BLaER1 treated with 17β-estradiol and CSF1 and Interleukin-3, amounts not matched to agents 10 nM and 100 nM (cell line): ENCODE measurements around the gene CXCL10.
A peak's percentile ranks its signal among the peaks of the same experiment; 100 is the strongest.

Experiments
- H3K27ac ChIP-seq, 11 experiments: shearing (Covaris generic); formaldehyde crosslinking; 2 replicates each; pipeline ENCODE4 v1.8.1; 2022
- H3K27me3 ChIP-seq, 11 experiments: shearing (Covaris generic); formaldehyde crosslinking; 2 replicates each; pipeline ENCODE4 v1.8.1; 2022
- H3K36me3 ChIP-seq, 11 experiments: shearing (Covaris generic); formaldehyde crosslinking; 2 replicates each; pipeline ENCODE4 v1.8.1; 2022
- H3K4me1 ChIP-seq, 10 experiments: shearing (Covaris generic); formaldehyde crosslinking; 2 replicates each; pipeline ENCODE4 v1.8.1; 2022
- H3K4me2 ChIP-seq, 11 experiments: shearing (Covaris generic); formaldehyde crosslinking; 2 replicates each; pipeline ENCODE4 v1.8.1; 2022
- H3K4me3 ChIP-seq, 10 experiments: shearing (Covaris generic); formaldehyde crosslinking; 2 replicates each; pipeline ENCODE4 v1.8.1; 2022
- H3K9ac ChIP-seq, 11 experiments: shearing (Covaris generic); formaldehyde crosslinking; 2 replicates each; pipeline ENCODE4 v1.8.1; 2022
- H3K9me3 ChIP-seq, 11 experiments: shearing (Covaris generic); formaldehyde crosslinking; replicated peaks in 1 of 11; 2 replicates each; pipeline ENCODE4 v1.8.1; 2022
- H4K20me1 ChIP-seq, 11 experiments: shearing (Covaris generic); formaldehyde crosslinking; 2 replicates each; pipeline ENCODE4 v1.8.1; 2022
- Cebpa-rat ChIP-seq, 11 experiments: shearing (Covaris generic); IDR thresholded peaks; 2 replicates each; pipeline ENCODE4 v1.8.1; 2022

The CXCL10 gene

DNA sequence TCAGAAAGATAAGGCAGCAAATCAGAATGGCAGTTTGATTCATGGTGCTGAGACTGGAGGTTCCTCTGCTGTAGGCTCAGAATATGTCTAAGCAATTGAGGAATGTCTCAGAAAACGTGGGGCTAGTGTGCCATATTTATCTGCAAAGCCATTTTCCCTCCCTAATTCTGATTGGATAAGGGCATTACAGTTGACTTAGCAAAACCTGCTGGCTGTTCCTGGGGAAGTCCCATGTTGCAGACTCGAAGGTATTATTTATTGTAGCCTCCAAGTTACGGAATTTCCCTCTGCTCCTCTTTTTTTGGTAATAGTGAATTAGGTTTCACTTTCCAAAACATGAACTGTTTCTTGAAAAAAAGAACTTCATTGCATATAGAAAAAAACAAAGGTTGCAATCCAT, at the start of gene CXCL10:
Gene CXCL10, minus strand, starts transcription at position 109 of the 400 bp plus-strand sequence. Its CDS starts 66 bp downstream, at position 43.
- Histone ChIP-seq H3K27ac (no peak within 1 kb of the TSS), H3K4me3 (no peak within 1 kb of the TSS), H3K4me1 (peaks cover 2 to 48% (median 6%) of the 10 kb centered on the region in 10 experiments; a peak in 19 of 20 replicates), H3K4me2 (peak within 1 kb of the TSS in 7 of 11 experiments; percentile 11 to 79 (median 43); a peak in 10 of 22 replicates), H3K27me3 (no peaks in the 10 kb centered on the region), H3K36me3 (no peaks in the 10 kb centered on the region), H3K9ac (no peak within 1 kb of the TSS), H3K9me3 (no peaks in the 10 kb centered on the region), H4K20me1 (no peaks in the 10 kb centered on the region)
- no peak for TF ChIP-seq Cebpa-rat (IDR thresholded peaks at IDR 0.05)

DNA sequence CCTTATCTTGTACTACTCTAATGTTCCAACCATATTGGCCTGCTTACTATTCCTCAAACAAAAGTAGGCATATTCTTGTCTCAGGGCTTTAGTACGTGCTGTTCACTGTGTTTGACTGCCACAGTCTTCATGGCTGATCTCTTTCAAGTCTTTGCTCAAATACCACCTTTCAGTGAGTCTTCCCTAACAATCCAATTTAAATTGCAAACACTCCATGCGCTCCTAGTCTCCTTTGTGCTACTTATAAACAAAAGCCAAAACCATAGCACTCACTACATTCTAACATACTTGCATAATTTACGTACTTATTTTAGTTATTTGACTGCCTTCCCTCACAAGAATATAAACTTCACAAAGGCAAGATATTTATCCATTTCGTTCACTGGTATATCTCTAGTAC, 49.5 kb upstream of the CXCL10 start:
- H3K4me3 ChIP-seq = no peak overlapping the region
- no peak for TF ChIP-seq Cebpa-rat (IDR thresholded peaks at IDR 0.05)
- no peaks in the 10 kb centered on the region for H4K20me1 ChIP-seq
- no peak overlapping the region for H3K9ac ChIP-seq
- no peaks in the 10 kb centered on the region for H3K4me1 ChIP-seq
- no peak overlapping the region for H3K27ac ChIP-seq
- H3K9me3 ChIP-seq = no peaks in the 10 kb centered on the region
- no peak overlapping the region for H3K4me2 ChIP-seq
- no peaks in the 10 kb centered on the region for H3K36me3 ChIP-seq
- H3K27me3 ChIP-seq = no peaks in the 10 kb centered on the region

DNA sequence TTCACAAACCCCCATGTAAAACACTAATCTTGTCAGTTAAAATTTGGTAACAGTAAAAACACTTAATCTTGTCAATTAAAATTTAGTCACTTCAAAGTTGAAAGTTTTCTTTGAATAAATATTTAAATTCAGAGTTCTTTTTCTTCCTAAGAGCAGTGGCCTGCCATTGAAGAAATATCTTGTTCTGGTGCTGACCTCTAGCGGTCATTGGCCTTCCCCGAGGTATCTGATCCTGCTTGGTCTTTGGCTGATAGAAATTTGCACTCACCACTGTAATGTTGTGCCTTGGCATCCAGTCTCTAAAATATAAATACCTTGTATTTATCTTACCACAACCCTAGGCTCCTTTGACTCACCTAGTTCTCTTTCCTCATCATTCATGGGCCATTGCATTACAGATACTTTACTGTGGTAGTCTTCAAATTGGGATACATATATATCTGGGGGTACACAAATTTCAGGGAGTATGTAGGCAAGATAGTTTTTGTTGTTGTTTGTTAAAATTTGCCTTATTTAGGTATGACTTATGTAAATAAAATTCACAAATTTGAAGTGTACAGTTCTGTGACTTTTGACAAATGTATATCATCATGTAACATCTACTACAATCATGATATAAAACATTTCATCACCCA, 44.5 kb upstream of the CXCL10 start:
- H4K20me1 ChIP-seq = no peaks in the 10 kb centered on the region
- H3K36me3 ChIP-seq = no peaks in the 10 kb centered on the region
- no peak overlapping the region for H3K9ac ChIP-seq
- H3K4me2 ChIP-seq = no peak overlapping the region
- TF ChIP-seq Cebpa-rat (IDR thresholded peaks at IDR 0.05) = no peak
- no peak overlapping the region for H3K4me3 ChIP-seq
- H3K27ac ChIP-seq = no peak overlapping the region
- peaks cover 0 to 9% (median 0%) of the 10 kb centered on the region in 11 experiments; a peak in 3 of 22 replicates for H3K9me3 ChIP-seq
- no peaks in the 10 kb centered on the region for H3K27me3 ChIP-seq
- peaks cover 0 to 5% (median 0%) of the 10 kb centered on the region in 10 experiments; a peak in 4 of 20 replicates for H3K4me1 ChIP-seq

DNA sequence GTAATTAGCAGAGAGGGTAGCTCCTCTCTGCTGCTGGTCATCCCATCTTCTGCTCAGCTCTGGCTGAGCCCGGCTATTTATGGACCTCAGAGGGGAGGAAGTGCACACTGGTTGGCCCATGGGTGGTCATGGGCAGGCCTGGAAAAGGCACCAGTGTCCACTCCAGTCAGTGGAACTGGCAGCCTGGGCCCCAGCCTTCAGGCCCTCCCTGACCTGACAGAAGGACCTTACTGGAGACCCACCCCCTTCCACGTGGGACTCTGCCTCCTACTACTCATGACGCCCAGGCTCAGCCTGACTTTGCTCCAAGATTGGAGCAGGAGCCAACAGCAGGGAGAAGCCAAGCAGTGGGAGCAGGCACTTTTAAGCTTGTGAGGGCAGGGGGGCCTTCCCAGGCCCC, 43.2 kb upstream of the CXCL10 start:
- H3K4me2 ChIP-seq = no peak overlapping the region
- peaks cover 0 to 9% (median 0%) of the 10 kb centered on the region in 11 experiments; a peak in 3 of 22 replicates for H3K9me3 ChIP-seq
- peak overlapping the region in 4 of 11 experiments; percentile 24 to 33 (median 28); a peak in 4 of 22 replicates for H3K27ac ChIP-seq
- H3K4me3 ChIP-seq = no peak overlapping the region
- no peak overlapping the region for H3K9ac ChIP-seq
- peaks cover 0 to 17% (median 6%) of the 10 kb centered on the region in 10 experiments; a peak in 14 of 20 replicates for H3K4me1 ChIP-seq
- no peaks in the 10 kb centered on the region for H3K36me3 ChIP-seq
- no peaks in the 10 kb centered on the region for H4K20me1 ChIP-seq
- H3K27me3 ChIP-seq = no peaks in the 10 kb centered on the region
- no peak for TF ChIP-seq Cebpa-rat (IDR thresholded peaks at IDR 0.05)

DNA sequence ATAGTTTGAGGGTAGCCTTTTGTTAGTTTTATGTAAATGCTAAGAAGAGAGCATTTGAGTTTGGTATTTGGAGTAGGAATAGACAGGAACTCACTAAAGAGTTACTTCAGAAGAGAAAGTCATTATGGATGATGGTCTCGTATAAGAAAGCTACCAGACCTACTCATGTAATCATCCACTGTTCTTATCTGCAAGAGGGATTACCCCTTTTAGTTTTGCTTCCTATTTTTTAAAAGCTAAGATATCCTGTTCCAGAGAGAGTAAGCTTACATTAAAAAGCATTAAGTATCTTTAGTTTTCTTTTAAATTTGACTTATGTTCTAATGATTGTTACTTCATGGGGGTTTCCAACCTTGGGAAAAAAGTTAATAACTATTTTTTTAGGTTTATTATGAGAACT, 38.7 kb upstream of the CXCL10 start:
- Histone ChIP-seq H3K27me3 (no peaks in the 10 kb centered on the region), H4K20me1 (no peaks in the 10 kb centered on the region), H3K27ac (peak overlapping the region in 9 of 11 experiments; percentile 0 to 80 (median 65); a peak in 11 of 22 replicates), H3K4me3 (no peak overlapping the region), H3K9ac (peak overlapping the region in 1 of 11 experiments; percentile 11; a peak in 1 of 22 replicates), H3K36me3 (no peaks in the 10 kb centered on the region), H3K9me3 (peaks cover 0 to 9% (median 0%) of the 10 kb centered on the region in 11 experiments; a peak in 3 of 22 replicates), H3K4me2 (peak overlapping the region in 8 of 11 experiments; percentile 1 to 80 (median 58); a peak in 14 of 22 replicates), H3K4me1 (peaks cover 0 to 53% (median 36%) of the 10 kb centered on the region in 10 experiments; a peak in 16 of 20 replicates)
- TF ChIP-seq Cebpa-rat (IDR thresholded peaks at IDR 0.05) = no peak

DNA sequence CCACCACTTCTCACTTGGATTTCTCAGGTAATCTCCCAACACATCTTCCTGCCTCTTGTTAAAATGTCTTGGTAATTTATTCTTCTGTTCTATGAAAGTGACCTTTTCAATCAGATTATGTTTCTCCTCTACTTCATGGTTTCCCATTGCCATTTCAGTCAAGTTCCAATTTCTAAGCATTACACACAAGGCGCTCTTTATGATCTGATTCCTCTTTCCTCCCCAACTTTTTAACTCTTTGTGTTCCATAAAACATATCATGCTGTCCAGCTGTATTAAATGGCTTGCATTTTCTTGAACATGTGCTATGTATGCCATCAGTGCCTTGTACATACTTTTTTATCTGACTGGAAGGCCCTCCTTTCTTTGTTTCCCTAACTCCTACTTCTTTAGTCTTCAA, 38.1 kb upstream of the CXCL10 start:
- no peaks in the 10 kb centered on the region for H3K27me3 ChIP-seq
- H3K9ac ChIP-seq = peak overlapping the region in 1 of 11 experiments; percentile 11; a peak in 1 of 22 replicates
- H3K4me1 ChIP-seq = peaks cover 0 to 53% (median 36%) of the 10 kb centered on the region in 10 experiments; a peak in 16 of 20 replicates
- no peaks in the 10 kb centered on the region for H4K20me1 ChIP-seq
- no peak overlapping the region for H3K4me3 ChIP-seq
- TF ChIP-seq Cebpa-rat (IDR thresholded peaks at IDR 0.05) = no peak
- H3K4me2 ChIP-seq = peak overlapping the region in 8 of 11 experiments; percentile 1 to 80 (median 69); a peak in 14 of 22 replicates
- peak overlapping the region in 9 of 11 experiments; percentile 0 to 80 (median 65); a peak in 13 of 22 replicates for H3K27ac ChIP-seq
- H3K36me3 ChIP-seq = no peaks in the 10 kb centered on the region
- H3K9me3 ChIP-seq = peaks cover 0 to 6% (median 0%) of the 10 kb centered on the region in 11 experiments; a peak in 3 of 22 replicates

DNA sequence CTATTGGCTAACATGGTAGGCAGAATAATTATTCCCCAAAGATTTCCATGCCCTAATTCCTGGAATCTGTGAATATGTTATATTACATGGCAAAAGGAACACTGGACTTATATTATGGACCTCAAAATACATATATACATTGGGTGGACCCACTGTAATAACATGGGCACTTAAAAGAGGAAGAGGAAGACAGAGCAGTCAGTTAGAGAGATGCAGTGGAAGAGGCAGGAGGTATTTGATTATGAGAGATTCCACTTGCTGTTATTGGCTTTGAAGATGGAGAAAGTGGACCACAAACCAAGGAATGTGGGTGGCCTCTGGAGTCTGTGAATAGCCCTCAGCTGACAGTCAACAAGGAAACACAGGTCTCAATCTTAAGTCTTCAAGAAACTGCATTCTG, 37.2 kb upstream of the CXCL10 start:
- Histone ChIP-seq H3K27ac (peak overlapping the region in 10 of 11 experiments; percentile 20 to 80 (median 63); a peak in 18 of 22 replicates), H3K9me3 (no peaks in the 10 kb centered on the region), H3K4me2 (peak overlapping the region in 9 of 11 experiments; percentile 1 to 80 (median 67); a peak in 16 of 22 replicates), H3K4me3 (no peak overlapping the region), H3K9ac (peak overlapping the region in 2 of 11 experiments; percentile 56 to 61; a peak in 5 of 22 replicates), H3K27me3 (no peaks in the 10 kb centered on the region), H4K20me1 (no peaks in the 10 kb centered on the region), H3K36me3 (no peaks in the 10 kb centered on the region), H3K4me1 (peaks cover 0 to 61% (median 38%) of the 10 kb centered on the region in 10 experiments; a peak in 16 of 20 replicates)
- TF ChIP-seq Cebpa-rat (IDR thresholded peaks at IDR 0.05) = no peak

DNA sequence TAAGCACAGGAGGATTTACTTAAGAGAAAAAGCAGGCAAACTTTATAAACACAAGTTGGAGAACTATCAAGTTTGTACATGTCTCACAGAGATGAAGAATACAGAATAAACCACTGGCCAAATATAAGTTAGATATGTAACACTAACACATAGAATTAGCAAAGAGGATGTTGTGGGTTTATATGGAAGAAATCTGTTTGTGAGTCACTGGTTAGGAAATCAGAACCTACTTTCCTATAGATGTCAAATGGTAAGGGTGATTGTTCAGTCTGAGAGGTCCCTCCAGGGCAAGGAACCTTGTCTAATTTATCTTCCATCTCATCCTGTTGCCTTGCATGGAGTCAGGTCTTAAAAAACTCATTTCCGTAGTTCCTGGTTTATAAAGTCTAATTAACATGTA, 36.5 kb upstream of the CXCL10 start:
- Histone ChIP-seq H4K20me1 (no peaks in the 10 kb centered on the region), H3K9ac (peak overlapping the region in 2 of 11 experiments; percentile 56 to 61; a peak in 6 of 22 replicates), H3K4me2 (peak overlapping the region in 10 of 11 experiments; percentile 7 to 80 (median 62); a peak in 19 of 22 replicates), H3K27ac (peak overlapping the region in 10 of 11 experiments; percentile 20 to 80 (median 63); a peak in 18 of 22 replicates), H3K4me3 (0 out of 20 replicates have a peak overlapping the region, but pooled peaks of 1 of the 10 experiments have one; percentile 13), H3K36me3 (no peaks in the 10 kb centered on the region), H3K27me3 (no peaks in the 10 kb centered on the region), H3K9me3 (no peaks in the 10 kb centered on the region), H3K4me1 (peaks cover 0 to 69% (median 38%) of the 10 kb centered on the region in 10 experiments; a peak in 16 of 20 replicates)
- peak in 1 of 11 experiments; percentile 41; a peak in 1 of 22 replicates for TF ChIP-seq Cebpa-rat (IDR thresholded peaks at IDR 0.05)

DNA sequence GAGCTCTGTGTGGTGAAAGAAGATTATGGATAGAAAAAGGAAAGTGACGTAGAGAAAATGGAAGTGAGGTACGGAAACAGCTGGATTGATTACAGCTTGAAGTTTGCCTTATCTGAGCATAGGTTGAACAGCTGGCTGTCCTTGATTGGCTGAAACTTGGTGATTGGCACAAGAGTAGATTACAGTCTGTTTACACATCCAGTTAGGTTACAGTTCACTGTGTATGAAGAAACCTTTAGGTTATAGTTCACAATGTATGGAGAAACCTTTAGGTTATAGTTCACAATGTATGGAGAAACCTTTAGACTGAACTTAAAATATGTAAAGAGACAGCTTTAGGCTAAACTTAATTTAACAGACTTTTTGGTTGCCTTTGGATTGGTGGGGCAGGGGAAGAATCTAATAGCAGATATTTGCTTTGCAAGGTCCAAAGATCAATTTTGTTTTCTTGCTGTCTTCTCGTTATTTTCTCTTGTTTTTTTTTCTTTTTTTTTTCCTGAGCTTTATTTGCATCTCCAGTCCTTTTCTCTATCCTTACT, 35.7 kb upstream of the CXCL10 start:
- Histone ChIP-seq H3K4me1 (peaks cover 0 to 72% (median 38%) of the 10 kb centered on the region in 10 experiments; a peak in 16 of 20 replicates), H3K9me3 (no peaks in the 10 kb centered on the region), H3K36me3 (no peaks in the 10 kb centered on the region), H3K9ac (no peak overlapping the region), H3K4me3 (no peak overlapping the region), H3K27me3 (no peaks in the 10 kb centered on the region), H3K27ac (peak overlapping the region in 9 of 11 experiments; percentile 37 to 80 (median 65); a peak in 15 of 22 replicates), H3K4me2 (peak overlapping the region in 5 of 11 experiments; percentile 33 to 80 (median 74); a peak in 11 of 22 replicates), H4K20me1 (no peaks in the 10 kb centered on the region)
- no peak for TF ChIP-seq Cebpa-rat (IDR thresholded peaks at IDR 0.05)
